GM12874 (cell line): ENCODE data around the gene CLMN.

Experiments
- CTCF ChIP-seq: IDR thresholded peaks from 2 replicates; pipeline ENCODE4 v1.5.1; 2011; ENCODE audit warnings: low read depth, mild to moderate bottlenecking, control low read depth, low read length, moderate library complexity; ENCODE audit not compliant: insufficient read depth

The CLMN gene

GRCh38 chr14:95156161-95157047 lies 163.3 kb downstream of the CLMN start:
- TF ChIP-seq CTCF = no peak

GRCh38 chr14:95155045-95155444 lies 164.7 kb downstream of the CLMN start:
- TF ChIP-seq CTCF = no peak

- no peak for TF ChIP-seq CTCF
These were observed 165.8 kb downstream of the CLMN start for GRCh38 chr14:95153866-95154265.

GRCh38 chr14:95151561-95151960 lies 168.1 kb downstream of the CLMN start:
- no peak for TF ChIP-seq CTCF

GRCh38 chr14:95150910-95151309 lies 168.8 kb downstream of the CLMN start:
- no peak for TF ChIP-seq CTCF

- TF ChIP-seq CTCF = no peak
These were observed 170.3 kb downstream of the CLMN start for GRCh38 chr14:95149441-95149840.

GRCh38 chr14:95147597-95147996 lies 172.1 kb downstream of the CLMN start:
- no peak for TF ChIP-seq CTCF
